ENCODE results near the gene MS4A18.

- TF ChIP-seq ZBTB43 (CRISPR knock-in tag; IDR thresholded peaks at IDR 0.05) (no peak), CBFB (CRISPR knock-in tag; IDR thresholded peaks at IDR 0.05; ENCODE audit: low read depth) (no peak), STAT6 (CRISPR knock-in tag; conservative IDR thresholded peaks at IDR 0.05; ENCODE audit: low read depth) (no peak)
Observed at GRCh38 chr11:60705895-60706294, 18.6 kb upstream of the MS4A18 start.
